Measurements from ENCODE around the gene FLVCR2.

Gene FLVCR2

GRCh38 chr14:75625034-75625433, 46.6 kb downstream of the FLVCR2 start:
- H3K9me3 ChIP-seq (ENCODE audit: control insufficient read depth, low read length), result no peaks in the 10 kb centered on the region
- no peak overlapping the region for H3K9ac ChIP-seq (ENCODE audit: low read length)

GRCh38 chr14:75626396-75626795, 48.0 kb downstream of the FLVCR2 start:
- H3K9ac ChIP-seq (ENCODE audit: low read length), result no peak overlapping the region
- no peak overlapping the region for H3K4me3 ChIP-seq (ENCODE audit: low read length)
- peaks cover 11% of the 10 kb centered on the region for H3K27me3 ChIP-seq (ENCODE audit: control insufficient read depth, insufficient read depth, low read length)
- H3K36me3 ChIP-seq (ENCODE audit: control insufficient read depth, insufficient read depth, low read length), result no peaks in the 10 kb centered on the region
- H3K9me3 ChIP-seq (ENCODE audit: control insufficient read depth, low read length), result no peaks in the 10 kb centered on the region
- no peaks in the 10 kb centered on the region for H3K4me1 ChIP-seq (ENCODE audit: control insufficient read depth, insufficient read depth, low read length)

More at GRCh38 chr14:75625034-75625433, 46.6 kb downstream of the FLVCR2 start:
- Histone ChIP-seq H3K27me3 (ENCODE audit: control insufficient read depth, insufficient read depth, low read length) (peaks cover 6% of the 10 kb centered on the region), H3K4me3 (ENCODE audit: low read length) (no peak overlapping the region), H3K4me1 (ENCODE audit: control insufficient read depth, insufficient read depth, low read length) (no peaks in the 10 kb centered on the region), H3K36me3 (ENCODE audit: control insufficient read depth, insufficient read depth, low read length) (no peaks in the 10 kb centered on the region)

- H3K36me3 ChIP-seq (ENCODE audit: control insufficient read depth, insufficient read depth, low read length), result no peaks in the 10 kb centered on the region
- no peak overlapping the region for H3K9ac ChIP-seq (ENCODE audit: low read length)
- H3K9me3 ChIP-seq (ENCODE audit: control insufficient read depth, low read length), result no peaks in the 10 kb centered on the region
- H3K4me3 ChIP-seq (ENCODE audit: low read length), result no peak overlapping the region
- no peaks in the 10 kb centered on the region for H3K4me1 ChIP-seq (ENCODE audit: control insufficient read depth, insufficient read depth, low read length)
- H3K27me3 ChIP-seq (ENCODE audit: control insufficient read depth, insufficient read depth, low read length), result peaks cover 16% of the 10 kb centered on the region
Observed at GRCh38 chr14:75626863-75627262, 48.4 kb downstream of the FLVCR2 start.

- Histone ChIP-seq H3K36me3 (ENCODE audit: control insufficient read depth, insufficient read depth, low read length) (no peaks in the 10 kb centered on the region), H3K4me1 (ENCODE audit: control insufficient read depth, insufficient read depth, low read length) (no peaks in the 10 kb centered on the region), H3K9ac (ENCODE audit: low read length) (no peak overlapping the region), H3K4me3 (ENCODE audit: low read length) (no peak overlapping the region), H3K27me3 (ENCODE audit: control insufficient read depth, insufficient read depth, low read length) (peaks cover 16% of the 10 kb centered on the region), H3K9me3 (ENCODE audit: control insufficient read depth, low read length) (no peaks in the 10 kb centered on the region)
Observed at GRCh38 chr14:75627406-75627805, 49.0 kb downstream of the FLVCR2 start.

- peaks cover 10% of the 10 kb centered on the region for H3K27me3 ChIP-seq (ENCODE audit: control insufficient read depth, insufficient read depth, low read length)
- H3K4me1 ChIP-seq (ENCODE audit: control insufficient read depth, insufficient read depth, low read length), result no peaks in the 10 kb centered on the region
- no peaks in the 10 kb centered on the region for H3K9me3 ChIP-seq (ENCODE audit: control insufficient read depth, low read length)
- H3K4me3 ChIP-seq (ENCODE audit: low read length), result no peak overlapping the region
- H3K9ac ChIP-seq (ENCODE audit: low read length), result no peak overlapping the region
- no peaks in the 10 kb centered on the region for H3K36me3 ChIP-seq (ENCODE audit: control insufficient read depth, insufficient read depth, low read length)
Observed at GRCh38 chr14:75628816-75629215, 50.4 kb downstream of the FLVCR2 start.

GRCh38 chr14:75630695-75631452, 52.5 kb downstream of the FLVCR2 start:
- Histone ChIP-seq H3K9me3 (ENCODE audit: control insufficient read depth, low read length) (no peaks in the 10 kb centered on the region), H3K4me3 (ENCODE audit: low read length) (no peak overlapping the region), H3K27me3 (ENCODE audit: control insufficient read depth, insufficient read depth, low read length) (peaks cover 10% of the 10 kb centered on the region), H3K36me3 (ENCODE audit: control insufficient read depth, insufficient read depth, low read length) (no peaks in the 10 kb centered on the region), H3K4me1 (ENCODE audit: control insufficient read depth, insufficient read depth, low read length) (no peaks in the 10 kb centered on the region), H3K9ac (ENCODE audit: low read length) (no peak overlapping the region)

- H3K27me3 ChIP-seq (ENCODE audit: control insufficient read depth, insufficient read depth, low read length), result peaks cover 10% of the 10 kb centered on the region
- no peaks in the 10 kb centered on the region for H3K4me1 ChIP-seq (ENCODE audit: control insufficient read depth, insufficient read depth, low read length)
- no peak overlapping the region for H3K9ac ChIP-seq (ENCODE audit: low read length)
- H3K36me3 ChIP-seq (ENCODE audit: control insufficient read depth, insufficient read depth, low read length), result no peaks in the 10 kb centered on the region
- no peaks in the 10 kb centered on the region for H3K9me3 ChIP-seq (ENCODE audit: control insufficient read depth, low read length)
- H3K4me3 ChIP-seq (ENCODE audit: low read length), result no peak overlapping the region
Observed at GRCh38 chr14:75631453-75631831, 53.0 kb downstream of the FLVCR2 start.

- Histone ChIP-seq H3K4me3 (ENCODE audit: low read length) (no peak overlapping the region), H3K9ac (ENCODE audit: low read length) (no peak overlapping the region), H3K36me3 (ENCODE audit: control insufficient read depth, insufficient read depth, low read length) (no peaks in the 10 kb centered on the region), H3K9me3 (ENCODE audit: control insufficient read depth, low read length) (no peaks in the 10 kb centered on the region), H3K27me3 (ENCODE audit: control insufficient read depth, insufficient read depth, low read length) (peaks cover 10% of the 10 kb centered on the region), H3K4me1 (ENCODE audit: control insufficient read depth, insufficient read depth, low read length) (no peaks in the 10 kb centered on the region)
Observed at GRCh38 chr14:75634848-75635247, 56.4 kb downstream of the FLVCR2 start.

- Histone ChIP-seq H3K4me3 (ENCODE audit: low read length) (no peak overlapping the region), H3K9ac (ENCODE audit: low read length) (no peak overlapping the region), H3K4me1 (ENCODE audit: control insufficient read depth, insufficient read depth, low read length) (no peaks in the 10 kb centered on the region), H3K9me3 (ENCODE audit: control insufficient read depth, low read length) (no peaks in the 10 kb centered on the region), H3K27me3 (ENCODE audit: control insufficient read depth, insufficient read depth, low read length) (peaks cover 7% of the 10 kb centered on the region), H3K36me3 (ENCODE audit: control insufficient read depth, insufficient read depth, low read length) (no peaks in the 10 kb centered on the region)
Observed at GRCh38 chr14:75636100-75636692, 57.8 kb downstream of the FLVCR2 start.

- Histone ChIP-seq H3K27me3 (ENCODE audit: control insufficient read depth, insufficient read depth, low read length) (peaks cover 4% of the 10 kb centered on the region), H3K36me3 (ENCODE audit: control insufficient read depth, insufficient read depth, low read length) (no peaks in the 10 kb centered on the region), H3K4me1 (ENCODE audit: control insufficient read depth, insufficient read depth, low read length) (peaks cover 12% of the 10 kb centered on the region), H3K9me3 (ENCODE audit: control insufficient read depth, low read length) (no peaks in the 10 kb centered on the region), H3K9ac (ENCODE audit: low read length) (no peak overlapping the region), H3K4me3 (ENCODE audit: low read length) (no peak overlapping the region)
Observed at GRCh38 chr14:75640876-75641275, 62.5 kb downstream of the FLVCR2 start.

- Histone ChIP-seq H3K4me1 (ENCODE audit: control insufficient read depth, insufficient read depth, low read length) (peaks cover 12% of the 10 kb centered on the region), H3K9me3 (ENCODE audit: control insufficient read depth, low read length) (no peaks in the 10 kb centered on the region), H3K4me3 (ENCODE audit: low read length) (no peak overlapping the region), H3K36me3 (ENCODE audit: control insufficient read depth, insufficient read depth, low read length) (no peaks in the 10 kb centered on the region), H3K27me3 (ENCODE audit: control insufficient read depth, insufficient read depth, low read length) (peaks cover 4% of the 10 kb centered on the region), H3K9ac (ENCODE audit: low read length) (no peak overlapping the region)
Observed at GRCh38 chr14:75643985-75644384, 65.6 kb downstream of the FLVCR2 start.

GRCh38 chr14:75645056-75645455, 66.6 kb downstream of the FLVCR2 start:
- no peak overlapping the region for H3K9ac ChIP-seq (ENCODE audit: low read length)
- H3K36me3 ChIP-seq (ENCODE audit: control insufficient read depth, insufficient read depth, low read length), result no peaks in the 10 kb centered on the region
- no peaks in the 10 kb centered on the region for H3K9me3 ChIP-seq (ENCODE audit: control insufficient read depth, low read length)
- H3K4me1 ChIP-seq (ENCODE audit: control insufficient read depth, insufficient read depth, low read length), result peaks cover 12% of the 10 kb centered on the region
- peaks cover 4% of the 10 kb centered on the region for H3K27me3 ChIP-seq (ENCODE audit: control insufficient read depth, insufficient read depth, low read length)
- H3K4me3 ChIP-seq (ENCODE audit: low read length), result no peak overlapping the region

All from mucosa of stomach (tissue), 1 donor.